Measurements from ENCODE around the gene KDM4C. TPM values are rescaled to one million over a fixed set of nuclear protein-coding genes. Genes with fewer than 3 reads are reported as not detected.

Gene KDM4C
- total RNA-seq, 2 experiments from 2014 or later = 51.5 to 60.3 TPM

DNA sequence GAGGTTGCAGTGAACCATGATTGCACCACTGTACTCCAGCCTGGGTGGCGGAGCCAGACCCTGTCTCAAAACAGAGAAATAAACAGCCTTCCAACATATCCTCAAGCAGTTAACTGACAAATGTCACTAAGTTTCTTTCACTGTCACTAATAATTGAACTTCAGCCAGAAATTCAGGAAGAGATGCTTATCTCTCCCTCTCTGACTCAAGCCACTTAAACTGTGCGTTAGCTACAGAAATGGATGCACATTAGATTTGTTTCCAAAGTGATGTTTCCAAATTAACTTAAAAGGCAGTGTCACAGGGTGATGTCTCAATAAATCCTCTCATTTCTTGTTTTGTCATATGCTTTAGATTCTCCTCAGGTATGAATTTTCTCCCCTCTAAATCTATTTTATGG is 164.9 kb downstream of the KDM4C start:
- DNase-seq (ENCODE audit: low spot score) = no peak
- H3K4me1 ChIP-seq (ENCODE audit: insufficient read depth, low read length, poor library complexity, severe bottlenecking) = no peaks in the 10 kb centered on the region
- intact Hi-C loops (cut with micrococcal nuclease; ENCODE audit: unreplicated experiment) = no loop called here
- no peak overlapping the region for H3K27ac ChIP-seq (ENCODE audit: low read depth, low read length, poor library complexity, severe bottlenecking)
- H3K79me2 ChIP-seq (ENCODE audit: insufficient read depth, low read depth, low read length) = no peaks in the 10 kb centered on the region
- H3K4me2 ChIP-seq (ENCODE audit: low read length) = no peak overlapping the region
- no peak overlapping the region for H3K4me3 ChIP-seq (ENCODE audit: low read depth, low read length, poor library complexity, severe bottlenecking)
- CTCF ChIA-PET (ENCODE audit: unreplicated experiment) = no interaction called here
- TF ChIP-seq EZH2phosphoT487 (IDR thresholded peaks at IDR 0.05; ENCODE audit: borderline replicate concordance, low read depth, low read length) = no peak
- TF ChIP-seq, protein P1, sequence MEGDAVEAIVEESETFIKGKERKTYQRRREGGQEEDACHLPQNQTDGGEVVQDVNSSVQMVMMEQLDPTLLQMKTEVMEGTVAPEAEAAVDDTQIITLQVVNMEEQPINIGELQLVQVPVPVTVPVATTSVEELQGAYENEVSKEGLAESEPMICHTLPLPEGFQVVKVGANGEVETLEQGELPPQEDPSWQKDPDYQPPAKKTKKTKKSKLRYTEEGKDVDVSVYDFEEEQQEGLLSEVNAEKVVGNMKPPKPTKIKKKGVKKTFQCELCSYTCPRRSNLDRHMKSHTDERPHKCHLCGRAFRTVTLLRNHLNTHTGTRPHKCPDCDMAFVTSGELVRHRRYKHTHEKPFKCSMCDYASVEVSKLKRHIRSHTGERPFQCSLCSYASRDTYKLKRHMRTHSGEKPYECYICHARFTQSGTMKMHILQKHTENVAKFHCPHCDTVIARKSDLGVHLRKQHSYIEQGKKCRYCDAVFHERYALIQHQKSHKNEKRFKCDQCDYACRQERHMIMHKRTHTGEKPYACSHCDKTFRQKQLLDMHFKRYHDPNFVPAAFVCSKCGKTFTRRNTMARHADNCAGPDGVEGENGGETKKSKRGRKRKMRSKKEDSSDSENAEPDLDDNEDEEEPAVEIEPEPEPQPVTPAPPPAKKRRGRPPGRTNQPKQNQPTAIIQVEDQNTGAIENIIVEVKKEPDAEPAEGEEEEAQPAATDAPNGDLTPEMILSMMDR (conservative IDR thresholded peaks at IDR 0.05; ENCODE audit: low read length) = no peak
- POLR2A ChIA-PET = no interaction called here
- no TSS peak for BruUV-seq (replicated peaks)
- H3K9me3 ChIP-seq (ENCODE audit: low read length) = no peaks in the 10 kb centered on the region
- no peaks in the 10 kb centered on the region for H3K36me3 ChIP-seq (ENCODE audit: insufficient read depth, low read length)
- no peaks in the 10 kb centered on the region for H3K9me2 ChIP-seq (ENCODE audit: insufficient read depth, low read length)
- H4K20me1 ChIP-seq (ENCODE audit: insufficient read depth, low read length) = no peaks in the 10 kb centered on the region
- no peak overlapping the region for H2AFZ ChIP-seq (ENCODE audit: low read length)

DNA sequence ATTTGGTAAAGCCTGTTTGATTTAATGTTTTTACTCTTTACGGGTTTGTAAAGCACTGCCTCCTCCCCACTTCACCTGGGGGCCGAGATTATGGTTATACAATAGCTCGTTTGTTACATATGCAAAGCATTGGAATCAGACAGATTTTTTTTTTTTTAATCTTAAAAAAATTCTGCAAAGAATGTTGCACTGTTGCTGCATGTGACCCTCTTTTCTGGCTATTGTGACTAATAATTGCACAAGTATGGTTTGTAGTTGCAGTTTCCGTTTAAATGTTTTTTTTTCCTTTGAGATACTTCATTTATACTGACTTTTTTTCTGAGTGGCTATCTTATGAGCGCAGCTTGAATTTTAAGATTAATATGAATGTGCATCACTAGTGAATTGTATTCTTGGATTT is 165.3 kb downstream of the KDM4C start:
- intact Hi-C loops (cut with micrococcal nuclease; ENCODE audit: unreplicated experiment) = no loop called here
- no peaks in the 10 kb centered on the region for H3K9me2 ChIP-seq (ENCODE audit: insufficient read depth, low read length)
- no peaks in the 10 kb centered on the region for H3K4me1 ChIP-seq (ENCODE audit: insufficient read depth, low read length, poor library complexity, severe bottlenecking)
- no peak overlapping the region for H3K27ac ChIP-seq (ENCODE audit: low read depth, low read length, poor library complexity, severe bottlenecking)
- no peak for DNase-seq (ENCODE audit: low spot score)
- H4K20me1 ChIP-seq (ENCODE audit: insufficient read depth, low read length) = no peaks in the 10 kb centered on the region
- H3K9me3 ChIP-seq (ENCODE audit: low read length) = no peaks in the 10 kb centered on the region
- H3K4me3 ChIP-seq (ENCODE audit: low read depth, low read length, poor library complexity, severe bottlenecking) = no peak overlapping the region
- ChIA-PET POLR2A (no interaction called here), CTCF (ENCODE audit: unreplicated experiment) (no interaction called here)
- H3K4me2 ChIP-seq (ENCODE audit: low read length) = no peak overlapping the region
- no peak overlapping the region for H2AFZ ChIP-seq (ENCODE audit: low read length)
- no TSS peak for BruUV-seq (replicated peaks)
- H3K36me3 ChIP-seq (ENCODE audit: insufficient read depth, low read length) = no peaks in the 10 kb centered on the region
- no peaks in the 10 kb centered on the region for H3K79me2 ChIP-seq (ENCODE audit: insufficient read depth, low read depth, low read length)
- no peak for TF ChIP-seq EZH2phosphoT487 (IDR thresholded peaks at IDR 0.05; ENCODE audit: borderline replicate concordance, low read depth, low read length)
- TF ChIP-seq, protein P1 (conservative IDR thresholded peaks at IDR 0.05; ENCODE audit: low read length) = no peak

DNA sequence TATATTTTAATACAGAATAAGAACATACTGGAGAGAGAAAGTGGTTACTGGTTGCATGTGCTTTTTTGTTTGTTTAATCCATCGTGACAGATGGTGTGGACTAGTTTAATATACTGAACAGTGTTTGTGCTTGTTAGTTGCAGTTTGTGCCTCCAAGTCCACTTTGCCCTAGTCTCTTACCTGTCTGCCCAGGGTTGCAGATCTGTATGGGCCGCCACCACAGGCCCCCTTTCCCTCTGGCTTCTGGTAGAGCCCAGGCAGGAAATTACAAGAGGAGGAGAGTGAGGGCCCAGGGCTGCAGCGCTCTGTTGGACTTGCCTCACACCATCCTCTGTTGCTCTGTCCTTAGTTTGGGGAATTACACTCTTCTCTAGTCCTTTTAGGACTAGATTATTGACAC is 166.4 kb downstream of the KDM4C start:
- TF ChIP-seq, protein P1 (conservative IDR thresholded peaks at IDR 0.05; ENCODE audit: low read length) = no peak
- TF ChIP-seq EZH2phosphoT487 (IDR thresholded peaks at IDR 0.05; ENCODE audit: borderline replicate concordance, low read depth, low read length) = no peak
- H2AFZ ChIP-seq (ENCODE audit: low read length) = no peak overlapping the region
- no peaks in the 10 kb centered on the region for H3K9me3 ChIP-seq (ENCODE audit: low read length)
- ChIA-PET POLR2A (interaction anchor here (0.8 to 1.7 kb wide), 2 partner anchors 21 to 101 kb away, joined by 3 read pairs; no protein-coding TSS in a partner anchor), CTCF (ENCODE audit: unreplicated experiment) (no interaction called here)
- H3K9me2 ChIP-seq (ENCODE audit: insufficient read depth, low read length) = no peaks in the 10 kb centered on the region
- BruUV-seq (replicated peaks) = no TSS peak
- H3K4me2 ChIP-seq (ENCODE audit: low read length) = no peak overlapping the region
- no peaks in the 10 kb centered on the region for H3K36me3 ChIP-seq (ENCODE audit: insufficient read depth, low read length)
- intact Hi-C loops (cut with micrococcal nuclease; ENCODE audit: unreplicated experiment) = no loop called here
- no peak for DNase-seq (ENCODE audit: low spot score)
- no peaks in the 10 kb centered on the region for H4K20me1 ChIP-seq (ENCODE audit: insufficient read depth, low read length)
- H3K27ac ChIP-seq (ENCODE audit: low read depth, low read length, poor library complexity, severe bottlenecking) = no peak overlapping the region
- no peaks in the 10 kb centered on the region for H3K4me1 ChIP-seq (ENCODE audit: insufficient read depth, low read length, poor library complexity, severe bottlenecking)
- no peaks in the 10 kb centered on the region for H3K79me2 ChIP-seq (ENCODE audit: insufficient read depth, low read depth, low read length)
- no peak overlapping the region for H3K4me3 ChIP-seq (ENCODE audit: low read depth, low read length, poor library complexity, severe bottlenecking)
